PFSK-1 (cell line): ENCODE measurements around the gene TMEM171.

ENCODE experiments used
- FOXP2 ChIP-seq: optimal IDR thresholded peaks from 2 replicates; pipeline ENCODE3; 2011; ENCODE audit warnings: borderline replicate concordance, control low read depth, inconsistent platforms; ENCODE audit not compliant: insufficient read depth; ENCODE audit errors: extremely low read length, extremely low read depth
- POLR2AphosphoS5 ChIP-seq: IDR thresholded peaks from 2 replicates; pipeline ENCODE4 v1.6.1; 2012; ENCODE audit warnings: low read depth, mild to moderate bottlenecking, control low read depth, low read length, moderate library complexity
- SIN3A ChIP-seq: IDR thresholded peaks from 2 replicates; pipeline ENCODE4 v1.6.1; 2012; ENCODE audit warnings: mild to moderate bottlenecking, low read length, moderate library complexity, borderline replicate concordance; ENCODE audit not compliant: insufficient read depth
- TAF1 ChIP-seq: IDR thresholded peaks from 2 replicates; pipeline ENCODE4 v1.6.1; 2012; ENCODE audit warnings: low read length, control low read depth, borderline replicate concordance; ENCODE audit not compliant: insufficient read depth
- TF ChIP-seq, protein P1 (sequence below), 2 experiments: IDR thresholded peaks; 2 replicates each; pipeline versions ENCODE4 v1.6.1 to v1.8.0; 2011 to 2012; ENCODE audit warnings: low read depth in 2 of 2, low read length in 2 of 2, control low read depth in 1 of 2, inconsistent platforms in 1 of 2, mild to moderate bottlenecking in 1 of 2, moderate library complexity in 1 of 2; ENCODE audit not compliant: insufficient read depth in 1 of 2

The TMEM171 gene

DNA sequence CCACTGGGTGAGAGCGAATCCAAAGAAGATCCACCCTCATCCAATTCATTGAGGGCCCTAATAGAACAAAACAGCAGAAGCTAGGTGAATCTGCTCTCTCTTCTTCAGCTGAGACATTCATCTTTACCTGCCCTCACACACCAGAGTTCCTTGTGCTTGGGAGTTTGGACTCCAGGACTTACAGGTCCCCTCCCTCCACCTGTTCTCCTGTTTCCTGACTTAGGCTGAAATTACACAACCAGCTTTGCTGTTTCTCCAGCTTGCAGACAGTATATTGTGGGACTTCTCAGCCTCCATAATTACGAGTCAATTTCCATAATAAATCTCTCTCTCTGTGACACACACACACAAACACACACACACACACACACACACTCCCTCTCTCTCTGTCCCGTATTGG is 19.1 kb downstream of the TMEM171 start:
- TF ChIP-seq POLR2AphosphoS5, result no peak
- no peak for TF ChIP-seq TAF1
- no peak for TF ChIP-seq SIN3A
- no peak for TF ChIP-seq FOXP2
- TF ChIP-seq, protein P1, sequence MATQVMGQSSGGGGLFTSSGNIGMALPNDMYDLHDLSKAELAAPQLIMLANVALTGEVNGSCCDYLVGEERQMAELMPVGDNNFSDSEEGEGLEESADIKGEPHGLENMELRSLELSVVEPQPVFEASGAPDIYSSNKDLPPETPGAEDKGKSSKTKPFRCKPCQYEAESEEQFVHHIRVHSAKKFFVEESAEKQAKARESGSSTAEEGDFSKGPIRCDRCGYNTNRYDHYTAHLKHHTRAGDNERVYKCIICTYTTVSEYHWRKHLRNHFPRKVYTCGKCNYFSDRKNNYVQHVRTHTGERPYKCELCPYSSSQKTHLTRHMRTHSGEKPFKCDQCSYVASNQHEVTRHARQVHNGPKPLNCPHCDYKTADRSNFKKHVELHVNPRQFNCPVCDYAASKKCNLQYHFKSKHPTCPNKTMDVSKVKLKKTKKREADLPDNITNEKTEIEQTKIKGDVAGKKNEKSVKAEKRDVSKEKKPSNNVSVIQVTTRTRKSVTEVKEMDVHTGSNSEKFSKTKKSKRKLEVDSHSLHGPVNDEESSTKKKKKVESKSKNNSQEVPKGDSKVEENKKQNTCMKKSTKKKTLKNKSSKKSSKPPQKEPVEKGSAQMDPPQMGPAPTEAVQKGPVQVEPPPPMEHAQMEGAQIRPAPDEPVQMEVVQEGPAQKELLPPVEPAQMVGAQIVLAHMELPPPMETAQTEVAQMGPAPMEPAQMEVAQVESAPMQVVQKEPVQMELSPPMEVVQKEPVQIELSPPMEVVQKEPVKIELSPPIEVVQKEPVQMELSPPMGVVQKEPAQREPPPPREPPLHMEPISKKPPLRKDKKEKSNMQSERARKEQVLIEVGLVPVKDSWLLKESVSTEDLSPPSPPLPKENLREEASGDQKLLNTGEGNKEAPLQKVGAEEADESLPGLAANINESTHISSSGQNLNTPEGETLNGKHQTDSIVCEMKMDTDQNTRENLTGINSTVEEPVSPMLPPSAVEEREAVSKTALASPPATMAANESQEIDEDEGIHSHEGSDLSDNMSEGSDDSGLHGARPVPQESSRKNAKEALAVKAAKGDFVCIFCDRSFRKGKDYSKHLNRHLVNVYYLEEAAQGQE (IDR thresholded peaks at IDR 0.05; ENCODE audit: insufficient read depth in 1 of 2, low read depth in 2 of 2, low read length in 2 of 2), result no peak

DNA sequence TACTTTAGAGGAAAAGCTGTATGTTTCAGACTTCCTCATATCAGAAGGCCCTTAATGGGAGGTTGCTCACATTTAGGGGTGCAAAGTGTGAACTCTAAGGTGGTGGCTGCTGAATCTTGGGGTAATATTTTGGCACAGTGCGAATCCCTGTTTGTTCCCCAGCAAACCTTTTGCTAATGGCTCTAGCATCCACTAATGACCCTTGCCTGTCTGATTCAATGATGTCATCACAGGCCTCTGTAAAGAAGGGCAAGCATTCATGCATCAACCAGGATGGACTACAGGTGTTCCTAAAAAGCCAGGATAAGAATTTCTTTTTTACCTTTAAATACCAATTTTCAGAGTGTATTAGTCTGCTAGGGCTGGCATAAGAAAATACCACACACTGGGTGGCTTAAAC is 20.4 kb downstream of the TMEM171 start:
- TF ChIP-seq, protein P1 (IDR thresholded peaks at IDR 0.05; ENCODE audit: insufficient read depth in 1 of 2, low read depth in 2 of 2, low read length in 2 of 2), result no peak
- TF ChIP-seq SIN3A (no peak), FOXP2 (no peak), TAF1 (no peak), POLR2AphosphoS5 (no peak)

DNA sequence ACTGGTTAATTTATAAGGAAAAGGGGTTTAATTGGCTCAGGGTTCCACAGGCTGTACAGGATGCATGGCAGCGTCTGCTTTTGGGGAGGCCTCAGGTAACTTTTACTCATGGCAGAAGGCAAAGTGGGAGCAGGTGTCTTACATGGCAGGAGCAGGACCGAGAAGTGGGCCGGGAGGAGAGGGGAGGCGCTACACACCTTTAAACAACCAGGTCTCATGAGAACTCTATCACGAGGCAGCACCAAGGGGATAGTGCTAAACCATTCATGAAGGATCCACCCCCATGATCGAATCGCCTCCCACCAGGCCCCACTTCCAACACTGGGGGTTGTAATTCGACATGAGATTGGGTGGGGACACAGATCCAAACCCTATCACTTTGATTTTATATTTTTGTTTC is 21.7 kb downstream of the TMEM171 start:
- TF ChIP-seq SIN3A (no peak), FOXP2 (no peak), TAF1 (no peak), POLR2AphosphoS5 (no peak)
- TF ChIP-seq, protein P1 (IDR thresholded peaks at IDR 0.05; ENCODE audit: insufficient read depth in 1 of 2, low read depth in 2 of 2, low read length in 2 of 2), result no peak

DNA sequence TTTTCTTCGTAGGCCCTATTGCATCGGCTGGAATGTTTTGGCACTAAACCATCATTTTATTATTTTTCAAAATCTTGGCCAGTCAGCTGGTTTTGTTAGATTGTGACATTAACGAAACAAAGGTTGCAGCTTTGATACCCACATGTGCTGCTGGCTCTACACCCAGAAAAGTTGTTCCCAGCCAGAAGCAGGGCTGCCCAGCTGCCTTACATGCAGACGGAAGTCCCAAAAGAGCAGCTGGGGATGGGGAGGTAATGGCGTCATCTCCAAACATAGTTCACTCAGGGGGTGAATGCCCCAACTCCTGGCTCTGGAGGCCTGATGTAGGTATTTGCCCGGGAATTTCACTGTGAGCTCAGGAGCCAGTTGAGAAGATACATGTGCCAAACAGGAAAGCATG is 23.3 kb downstream of the TMEM171 start:
- no peak for TF ChIP-seq TAF1
- no peak for TF ChIP-seq POLR2AphosphoS5
- no peak for TF ChIP-seq SIN3A
- no peak for TF ChIP-seq FOXP2
- TF ChIP-seq, protein P1 (IDR thresholded peaks at IDR 0.05; ENCODE audit: insufficient read depth in 1 of 2, low read depth in 2 of 2, low read length in 2 of 2), result no peak

DNA sequence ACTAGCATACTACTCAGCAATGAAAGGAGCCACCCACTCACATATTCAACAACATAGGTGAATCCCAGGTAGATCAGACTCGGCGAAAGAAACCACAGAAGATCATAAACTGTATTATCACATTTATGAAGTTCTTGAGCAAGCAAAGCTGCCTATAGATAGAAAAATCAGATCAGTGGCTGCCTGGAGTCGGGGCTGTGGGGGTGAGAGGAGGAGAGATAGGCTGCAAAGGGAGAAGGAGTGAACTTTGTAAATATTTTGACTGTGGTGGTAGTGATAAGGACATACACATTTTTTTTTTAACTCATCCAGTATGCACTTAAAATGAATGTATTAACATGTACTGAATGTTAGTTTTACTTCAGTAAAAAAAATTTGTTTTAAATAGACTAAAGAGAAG is 29.2 kb downstream of the TMEM171 start:
- TF ChIP-seq SIN3A, result no peak
- TF ChIP-seq POLR2AphosphoS5, result no peak
- TF ChIP-seq, protein P1 (IDR thresholded peaks at IDR 0.05; ENCODE audit: insufficient read depth in 1 of 2, low read depth in 2 of 2, low read length in 2 of 2), result no peak
- no peak for TF ChIP-seq FOXP2
